AG10803 (cell line): ENCODE results near the gene RABGAP1.

ENCODE experiments used
- DNase-seq: peaks from one replicate; pipeline ENCODE4 v3.0.0; 2010; ENCODE audit warnings: low read depth
- H3K4me3 ChIP-seq: 2 replicates; pipeline ENCODE4 v1.5.1; 2011; ENCODE audit warnings: mild to moderate bottlenecking, low read length, control low read depth
- TF ChIP-seq, protein P1 (sequence below): conservative IDR thresholded peaks from 2 replicates; pipeline ENCODE4 v1.5.1; 2011; ENCODE audit warnings: mild to moderate bottlenecking, low read length, control low read depth, inconsistent platforms

Gene RABGAP1

DNA sequence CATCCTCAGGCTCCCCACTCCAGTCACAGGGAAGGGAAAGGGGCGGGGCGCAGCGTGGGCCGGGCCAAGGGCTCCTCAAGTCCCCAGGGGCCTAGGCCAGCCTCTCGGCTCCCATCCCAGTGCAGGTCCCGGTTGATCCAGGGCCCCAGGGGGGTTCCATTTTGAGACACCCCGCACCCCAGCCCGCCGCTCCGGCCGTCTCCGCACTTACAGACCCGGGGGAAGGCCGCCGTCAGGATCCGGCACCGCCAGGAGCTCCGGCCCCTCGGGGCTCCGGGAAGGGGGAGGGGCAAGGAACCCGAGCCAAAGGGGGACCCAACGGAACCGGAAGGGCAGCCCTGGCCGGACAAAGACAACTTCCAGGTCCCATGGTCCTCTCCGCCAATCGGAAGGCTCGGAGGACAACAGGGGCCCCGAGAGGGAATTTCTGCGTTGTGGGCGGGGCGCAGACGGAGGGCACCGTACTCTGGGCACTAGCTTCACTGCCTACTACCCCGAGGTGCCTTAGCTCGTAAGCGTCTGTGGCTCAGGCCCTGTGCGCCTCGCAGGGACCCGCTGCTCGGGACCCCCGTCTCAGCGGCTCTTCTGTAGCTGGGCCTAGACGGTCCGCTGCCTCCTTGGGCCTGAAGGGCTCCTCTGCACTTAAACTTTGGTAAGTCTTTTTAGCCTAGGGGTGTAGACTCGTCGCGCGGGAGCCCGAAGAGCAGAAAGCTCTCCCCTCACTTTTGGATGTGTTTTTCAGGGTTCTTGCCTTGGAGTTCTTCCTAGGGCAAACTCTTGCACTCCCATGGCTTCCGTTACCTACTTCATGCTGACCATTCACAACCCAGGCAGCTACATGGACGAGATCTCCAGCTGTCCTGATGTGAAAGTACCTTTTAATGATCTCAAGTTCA lies 9.3 kb upstream of the RABGAP1 start, which contains the start of gene ZBTB26:
TSS of gene ZBTB26 (minus strand) at position 287 of the 896 bp plus-strand sequence. CDS start 11,578 bp downstream, outside the sequence.
- DNase-seq = peak; percentile 92
- TF ChIP-seq, protein P1, sequence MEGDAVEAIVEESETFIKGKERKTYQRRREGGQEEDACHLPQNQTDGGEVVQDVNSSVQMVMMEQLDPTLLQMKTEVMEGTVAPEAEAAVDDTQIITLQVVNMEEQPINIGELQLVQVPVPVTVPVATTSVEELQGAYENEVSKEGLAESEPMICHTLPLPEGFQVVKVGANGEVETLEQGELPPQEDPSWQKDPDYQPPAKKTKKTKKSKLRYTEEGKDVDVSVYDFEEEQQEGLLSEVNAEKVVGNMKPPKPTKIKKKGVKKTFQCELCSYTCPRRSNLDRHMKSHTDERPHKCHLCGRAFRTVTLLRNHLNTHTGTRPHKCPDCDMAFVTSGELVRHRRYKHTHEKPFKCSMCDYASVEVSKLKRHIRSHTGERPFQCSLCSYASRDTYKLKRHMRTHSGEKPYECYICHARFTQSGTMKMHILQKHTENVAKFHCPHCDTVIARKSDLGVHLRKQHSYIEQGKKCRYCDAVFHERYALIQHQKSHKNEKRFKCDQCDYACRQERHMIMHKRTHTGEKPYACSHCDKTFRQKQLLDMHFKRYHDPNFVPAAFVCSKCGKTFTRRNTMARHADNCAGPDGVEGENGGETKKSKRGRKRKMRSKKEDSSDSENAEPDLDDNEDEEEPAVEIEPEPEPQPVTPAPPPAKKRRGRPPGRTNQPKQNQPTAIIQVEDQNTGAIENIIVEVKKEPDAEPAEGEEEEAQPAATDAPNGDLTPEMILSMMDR = no peak
- peak within 1 kb of the TSS; percentile 91 for H3K4me3 ChIP-seq

DNA sequence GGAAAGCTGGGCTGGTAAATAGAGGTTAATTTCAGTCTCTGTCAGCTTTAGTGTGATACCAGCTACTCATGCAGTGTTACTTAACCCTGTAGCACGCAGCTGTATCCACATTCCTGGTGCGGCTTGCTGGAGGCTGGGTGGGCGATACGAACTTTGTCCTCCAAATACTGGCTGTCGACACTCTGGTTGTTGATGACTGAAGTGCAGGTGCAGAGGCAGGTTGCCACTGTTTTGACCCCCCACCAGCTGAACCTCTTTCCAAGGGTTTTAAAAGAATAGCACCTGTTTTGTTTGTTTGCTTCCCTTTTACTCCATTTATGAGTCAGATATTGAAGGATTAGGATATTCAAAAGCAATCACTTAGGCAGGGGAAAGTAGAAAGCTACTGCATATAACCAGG lies 4.4 kb upstream of the RABGAP1 start:
- no peak for DNase-seq
- TF ChIP-seq, protein P1 = no peak
- H3K4me3 ChIP-seq = no peak overlapping the region

- TF ChIP-seq, protein P1 = no peak
- no peak overlapping the region for H3K4me3 ChIP-seq
- no peak for DNase-seq
Measured at GRCh38 chr9:122936883-122937282, 3.9 kb upstream of the RABGAP1 start.

- DNase-seq = no peak
- TF ChIP-seq, protein P1 = no peak
- H3K4me3 ChIP-seq = no peak overlapping the region
Measured at GRCh38 chr9:122939601-122940000, 1.2 kb upstream of the RABGAP1 start.

- DNase-seq = no peak
- TF ChIP-seq, protein P1 = no peak
- H3K4me3 ChIP-seq = peak overlapping the region; percentile 49
Measured at GRCh38 chr9:122940454-122940748, 419 bp upstream of the RABGAP1 start.

- H3K4me3 ChIP-seq = peak overlapping the region; percentile 76
- DNase-seq = peak; percentile 73
- TF ChIP-seq, protein P1 = no peak
Measured at GRCh38 chr9:122941582-122942234, 888 bp downstream of the RABGAP1 start.
